Measurements from ENCODE around the gene QRSL1. TPM values are rescaled to one million over a fixed set of nuclear protein-coding genes. Genes with fewer than 3 reads are reported as not detected.

QRSL1 gene
- total RNA-seq, 1 experiment from 2014 or later = 14.0 TPM

GRCh38 chr6:106617857-106618256, 11.5 kb upstream of the QRSL1 start:
- ChIA-PET CTCF (interaction anchor here (0.9 to 2.5 kb wide), 3 partner anchors 9 to 362 kb away, joined by 3 to 10 read pairs (median 3); no protein-coding TSS in a partner anchor), POLR2A (interaction anchor here (0.5 to 0.7 kb wide), 2 partner anchors 11 to 64 kb away, joined by 3 read pairs; partner anchors contain the start of gene RTN4IP1)
- TF ChIP-seq CTCF (IDR thresholded peaks at IDR 0.05; ENCODE audit: unreplicated experiment) = no peak
- no peak overlapping the region for H3K27ac Mint-ChIP-seq (ENCODE audit: low read depth, unreplicated experiment)
- H3K27me3 Mint-ChIP-seq (ENCODE audit: insufficient read depth, unreplicated experiment) = no peaks in the 10 kb centered on the region
- no peaks in the 10 kb centered on the region for H3K9me3 Mint-ChIP-seq (ENCODE audit: unreplicated experiment)
- intact Hi-C loops (cut with micrococcal nuclease) = no loop called here
- BruUV-seq (replicated peaks) = no TSS peak
- H3K4me1 Mint-ChIP-seq (ENCODE audit: insufficient read depth, unreplicated experiment) = no peaks in the 10 kb centered on the region
- no peak overlapping the region for H3K4me3 Mint-ChIP-seq (ENCODE audit: unreplicated experiment)
- peaks cover 14% of the 10 kb centered on the region for H3K36me3 Mint-ChIP-seq (ENCODE audit: insufficient read depth, unreplicated experiment)
- DNase-seq (ENCODE audit: unreplicated experiment) = no peak

- no peak overlapping the region for H3K4me3 Mint-ChIP-seq (ENCODE audit: unreplicated experiment)
- TF ChIP-seq CTCF (IDR thresholded peaks at IDR 0.05; ENCODE audit: unreplicated experiment) = no peak
- no peak overlapping the region for H3K27ac Mint-ChIP-seq (ENCODE audit: low read depth, unreplicated experiment)
- H3K36me3 Mint-ChIP-seq (ENCODE audit: insufficient read depth, unreplicated experiment) = peaks cover 17% of the 10 kb centered on the region
- no peaks in the 10 kb centered on the region for H3K9me3 Mint-ChIP-seq (ENCODE audit: unreplicated experiment)
- no peaks in the 10 kb centered on the region for H3K27me3 Mint-ChIP-seq (ENCODE audit: insufficient read depth, unreplicated experiment)
- DNase-seq (ENCODE audit: unreplicated experiment) = no peak
- no peaks in the 10 kb centered on the region for H3K4me1 Mint-ChIP-seq (ENCODE audit: insufficient read depth, unreplicated experiment)
- no TSS peak for BruUV-seq (replicated peaks)
- ChIA-PET POLR2A (interaction anchor here (0.7 kb wide), 1 partner anchor 11 kb away, joined by 3 read pairs; the partner anchor contains the start of gene RTN4IP1), CTCF (interaction anchor here (0.6 to 2.5 kb wide), 5 partner anchors 9 to 361 kb away, joined by 3 to 10 read pairs (median 3); no protein-coding TSS in a partner anchor)
- intact Hi-C loops (cut with micrococcal nuclease) = no loop called here
Measured at GRCh38 chr6:106618324-106618723, 11.1 kb upstream of the QRSL1 start.

GRCh38 chr6:106619223-106619622, 10.2 kb upstream of the QRSL1 start:
- intact Hi-C loops (cut with micrococcal nuclease) = no loop called here
- Mint-ChIP-seq H3K9me3 (ENCODE audit: unreplicated experiment) (no peaks in the 10 kb centered on the region), H3K27me3 (ENCODE audit: insufficient read depth, unreplicated experiment) (no peaks in the 10 kb centered on the region), H3K27ac (ENCODE audit: low read depth, unreplicated experiment) (no peak overlapping the region), H3K4me3 (ENCODE audit: unreplicated experiment) (no peak overlapping the region), H3K4me1 (ENCODE audit: insufficient read depth, unreplicated experiment) (no peaks in the 10 kb centered on the region), H3K36me3 (ENCODE audit: insufficient read depth, unreplicated experiment) (peaks cover 17% of the 10 kb centered on the region)
- CTCF ChIA-PET = interaction anchor here (0.7 to 2.5 kb wide), 5 partner anchors 10 to 360 kb away, joined by 3 to 10 read pairs (median 3); no protein-coding TSS in a partner anchor
- no TSS peak for BruUV-seq (replicated peaks)
- DNase-seq (ENCODE audit: unreplicated experiment) = no peak
- POLR2A ChIA-PET = no interaction called here
- no peak for TF ChIP-seq CTCF (IDR thresholded peaks at IDR 0.05; ENCODE audit: unreplicated experiment)

- H3K27ac Mint-ChIP-seq (ENCODE audit: low read depth, unreplicated experiment) = no peak overlapping the region
- peaks cover 3% of the 10 kb centered on the region for H3K4me1 Mint-ChIP-seq (ENCODE audit: insufficient read depth, unreplicated experiment)
- no peaks in the 10 kb centered on the region for H3K27me3 Mint-ChIP-seq (ENCODE audit: insufficient read depth, unreplicated experiment)
- TF ChIP-seq CTCF (IDR thresholded peaks at IDR 0.05; ENCODE audit: unreplicated experiment) = no peak
- intact Hi-C loops (cut with micrococcal nuclease) = no loop called here
- peaks cover 17% of the 10 kb centered on the region for H3K36me3 Mint-ChIP-seq (ENCODE audit: insufficient read depth, unreplicated experiment)
- H3K9me3 Mint-ChIP-seq (ENCODE audit: unreplicated experiment) = no peaks in the 10 kb centered on the region
- no TSS peak for BruUV-seq (replicated peaks)
- CTCF ChIA-PET = interaction anchor here (0.5 to 0.9 kb wide), 4 partner anchors 150 to 378 kb away, joined by 3 read pairs; no protein-coding TSS in a partner anchor
- H3K4me3 Mint-ChIP-seq (ENCODE audit: unreplicated experiment) = no peak overlapping the region
- POLR2A ChIA-PET = interaction anchor here (1.4 to 1.5 kb wide), 2 partner anchors 9 to 58 kb away, joined by 4 to 7 read pairs; no protein-coding TSS in a partner anchor
- no peak for DNase-seq (ENCODE audit: unreplicated experiment)
Measured at GRCh38 chr6:106620931-106621672, 8.3 kb upstream of the QRSL1 start.

Data from MCF 10A (cell line).